Ovary (tissue), 9 donors: ENCODE results near the gene DAP. TPM values are rescaled to one million over a fixed set of nuclear protein-coding genes. Genes with fewer than 3 reads are reported as not detected.
A peak's percentile ranks its signal among the peaks of the same experiment; 100 is the strongest.

Source experiments
- DNase-seq, 5 donors: peaks; one replicate each; pipeline ENCODE4 v3.0.0-alpha.2; 2019 to 2020
- H3K27ac ChIP-seq, 2 donors: fragments of 200-600 bp; one replicate each; pipeline versions ENCODE4 v1.5.1 to v1.8.0; 2019 to 2022
- H3K27me3 ChIP-seq: fragments of 200-600 bp; one replicate; pipeline ENCODE4 v1.8.0; 2022
- H3K36me3 ChIP-seq: fragments of 200-600 bp; sonication (generic); one replicate; pipeline ENCODE4 v1.5.1; 2019
- H3K4me1 ChIP-seq: one replicate; pipeline ENCODE4 v1.8.1; 2013; ENCODE audit warnings: mild to moderate bottlenecking, moderate library complexity; ENCODE audit not compliant: insufficient read depth
- H3K4me3 ChIP-seq: fragments of 200-600 bp; sonication (generic); one replicate; pipeline ENCODE4 v1.5.1; 2017
- H3K9me3 ChIP-seq, 2 donors: fragments of 200-600 bp in 1 of 2; sonication (generic) in 1 of 2; one replicate each; pipeline versions ENCODE4 v1.5.1 to v1.8.1; 2013 to 2019; ENCODE audit warnings: mild to moderate bottlenecking in 1 of 2, moderate library complexity in 1 of 2
- CTCF ChIP-seq, 3 donors: fragments of 450-650 bp in 2 of 3; fragments of 200-600 bp in 1 of 3; IDR thresholded peaks; one replicate each; pipeline versions ENCODE4 v1.5.1 to v1.8.0; 2016 to 2022; ENCODE audit warnings: antibody characterized with exemption in 3 of 3, mild to moderate bottlenecking in 1 of 3
- EP300 ChIP-seq: sonication (generic); formaldehyde crosslinking; IDR thresholded peaks from one replicate; pipeline ENCODE4 v1.6.1; 2017; ENCODE audit warnings: antibody characterized with exemption
- POLR2A ChIP-seq: fragments of 450-650 bp; IDR thresholded peaks from one replicate; pipeline ENCODE4 v1.6.1; 2017; ENCODE audit warnings: antibody characterized with exemption, mild to moderate bottlenecking, moderate library complexity
- WGBS, 3 donors: extraction: QIAGEN DNeasy Blood & Tissue Kit in 1 of 3; methylation state at CpG; one replicate each; pipeline versions ENCODE4 v1.1.5 to v1.1.7; 2013 to 2017; 5-methylcytosine and 5-hydroxymethylcytosine counted together
- intact Hi-C, 4 donors: fragments of 100-400 bp; cut with DNase I; formaldehyde crosslinking; loops; one replicate each; pipeline versions ENCODE4 v1.11.0 to v1.15.1; 2022 to 2023
- polyA plus RNA-seq, 2 donors: library from polyadenylated mRNA; stranded (reverse); fragments of 200-250 nt in 1 of 2; fragments of 350-450 nt in 1 of 2; fragmentation: Illumina TruSeq in 1 of 2; extraction: RNeasy Lipid Tissue Mini Kit (QIAGEN cat#74804) in 1 of 2; gene quantifications; one replicate each; pipeline ENCODE4 v1.2.3, GENCODE V29; 2013 to 2014
- total RNA-seq, 7 donors: library from RNA; depleted of rRNA in 2 of 7; stranded (reverse); fragments of >200 nt in 2 of 7; fragmentation: NEBNext Ultra II Directional in 3 of 7; extraction: Animal tissue kit (Norgen Biotek cat#: 25700) in 3 of 7; gene quantifications; one replicate each; pipeline versions ENCODE4 v1.1.0 to v1.2.4, GENCODE V29; 2016 to 2023
- donor health status: DM: no; HTN: no; CAD: no; lungs with moderate emphysema.
- donor health status: DM: no; HTN: no; CAD: no.
- donor health status: Bipolar disorder and iron deficiency.
- donor health status: DM: yes; HTN: yes; CAD: no.
- donor health status: DM: no; HTN: no; CAD: no.
- donor health status: DM: yes; HTN: yes; CAD: no.

DAP gene
- total and polyA plus RNA-seq, 9 donors = 32.0 to 159 (median 88.5) TPM

- Histone ChIP-seq H3K4me1 (no peaks in the 10 kb centered on the region), H3K27me3 (no peaks in the 10 kb centered on the region), H3K27ac (no peak overlapping the region), H3K9me3 (no peaks in the 10 kb centered on the region), H3K36me3 (no peaks in the 10 kb centered on the region), H3K4me3 (no peak overlapping the region)
- intact Hi-C loops = no loop called here
- 85 to 90% (median 87%) methylated on average over 3 of the region's 3 CpGs for WGBS, 3 donors
- no peak for DNase-seq
- no peak for TF ChIP-seq EP300
- no peak for TF ChIP-seq POLR2A
- no peak for TF ChIP-seq CTCF (IDR thresholded peaks at IDR 0.05)
Measured at GRCh38 chr5:10800852-10801251, 39.8 kb upstream of the DAP start.

GRCh38 chr5:10797261-10797660 is 36.2 kb upstream of the DAP start:
- intact Hi-C loops = no loop called here
- TF ChIP-seq EP300 (no peak), POLR2A (no peak), CTCF (IDR thresholded peaks at IDR 0.05) (no peak)
- no peaks in the 10 kb centered on the region for H3K36me3 ChIP-seq
- no peaks in the 10 kb centered on the region for H3K27me3 ChIP-seq
- H3K27ac ChIP-seq = no peak overlapping the region
- no peaks in the 10 kb centered on the region for H3K4me1 ChIP-seq
- no peaks in the 10 kb centered on the region for H3K9me3 ChIP-seq
- WGBS, 3 donors = 56 to 88% (median 86%) methylated on average over 3 of the region's 3 CpGs
- no peak for DNase-seq
- no peak overlapping the region for H3K4me3 ChIP-seq

GRCh38 chr5:10793785-10794184 is 32.8 kb upstream of the DAP start:
- 72 to 77% (median 75%) methylated on average over 6 of the region's 6 CpGs for WGBS, 3 donors
- Histone ChIP-seq H3K9me3 (no peaks in the 10 kb centered on the region), H3K27me3 (no peaks in the 10 kb centered on the region), H3K36me3 (no peaks in the 10 kb centered on the region), H3K4me3 (no peak overlapping the region), H3K27ac (no peak overlapping the region), H3K4me1 (peaks cover 5% of the 10 kb centered on the region)
- intact Hi-C loops = no loop called here
- no peak for DNase-seq
- TF ChIP-seq CTCF (IDR thresholded peaks at IDR 0.05) (no peak), EP300 (no peak), POLR2A (no peak)

- Histone ChIP-seq H3K4me1 (peaks cover 10% of the 10 kb centered on the region), H3K4me3 (no peak overlapping the region), H3K9me3 (no peaks in the 10 kb centered on the region), H3K27ac (no peak overlapping the region), H3K36me3 (no peaks in the 10 kb centered on the region), H3K27me3 (no peaks in the 10 kb centered on the region)
- no peak for DNase-seq
- intact Hi-C loops = no loop called here
- TF ChIP-seq CTCF (IDR thresholded peaks at IDR 0.05) (no peak), POLR2A (no peak), EP300 (no peak)
- WGBS, 3 donors = 62 to 74% (median 67%) methylated on average over 1 of the region's 1 CpG
Measured at GRCh38 chr5:10792336-10792735, 31.3 kb upstream of the DAP start.

GRCh38 chr5:10789726-10790125 is 28.7 kb upstream of the DAP start:
- TF ChIP-seq CTCF (IDR thresholded peaks at IDR 0.05) = no peak
- TF ChIP-seq POLR2A = no peak
- no peak for TF ChIP-seq EP300
- no peak overlapping the region for H3K4me3 ChIP-seq
- no peaks in the 10 kb centered on the region for H3K9me3 ChIP-seq
- peaks cover 10% of the 10 kb centered on the region for H3K4me1 ChIP-seq
- no peak for DNase-seq
- H3K27ac ChIP-seq = peak overlapping the region in 1 of 2 donors; percentile 55
- no peaks in the 10 kb centered on the region for H3K36me3 ChIP-seq
- intact Hi-C loops = no loop called here
- WGBS, 3 donors = 45 to 55% (median 46%) methylated on average over 3 of the region's 3 CpGs
- H3K27me3 ChIP-seq = no peaks in the 10 kb centered on the region
